ENCODE results near the gene AGRP. TPM values are rescaled to one million over a fixed set of nuclear protein-coding genes. Genes with fewer than 3 reads are reported as not detected.

Gene AGRP
- total RNA-seq, 1 donor from 2014 or later = not detected

- DNase-seq (ENCODE audit: extremely low spot score in 2 of 2) = no peak
- intact Hi-C loops (cut with DNase I) = no loop called here
- TF ChIP-seq POLR2A (IDR thresholded peaks at IDR 0.05) (no peak), POLR2AphosphoS5 (IDR thresholded peaks at IDR 0.05; ENCODE audit: insufficient read depth in 1 of 2, low read depth in 1 of 2) (peak in 1 of 2 donors; percentile 19)
- TF ChIP-seq, protein P1, sequence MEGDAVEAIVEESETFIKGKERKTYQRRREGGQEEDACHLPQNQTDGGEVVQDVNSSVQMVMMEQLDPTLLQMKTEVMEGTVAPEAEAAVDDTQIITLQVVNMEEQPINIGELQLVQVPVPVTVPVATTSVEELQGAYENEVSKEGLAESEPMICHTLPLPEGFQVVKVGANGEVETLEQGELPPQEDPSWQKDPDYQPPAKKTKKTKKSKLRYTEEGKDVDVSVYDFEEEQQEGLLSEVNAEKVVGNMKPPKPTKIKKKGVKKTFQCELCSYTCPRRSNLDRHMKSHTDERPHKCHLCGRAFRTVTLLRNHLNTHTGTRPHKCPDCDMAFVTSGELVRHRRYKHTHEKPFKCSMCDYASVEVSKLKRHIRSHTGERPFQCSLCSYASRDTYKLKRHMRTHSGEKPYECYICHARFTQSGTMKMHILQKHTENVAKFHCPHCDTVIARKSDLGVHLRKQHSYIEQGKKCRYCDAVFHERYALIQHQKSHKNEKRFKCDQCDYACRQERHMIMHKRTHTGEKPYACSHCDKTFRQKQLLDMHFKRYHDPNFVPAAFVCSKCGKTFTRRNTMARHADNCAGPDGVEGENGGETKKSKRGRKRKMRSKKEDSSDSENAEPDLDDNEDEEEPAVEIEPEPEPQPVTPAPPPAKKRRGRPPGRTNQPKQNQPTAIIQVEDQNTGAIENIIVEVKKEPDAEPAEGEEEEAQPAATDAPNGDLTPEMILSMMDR (IDR thresholded peaks at IDR 0.05) = no peak
- Histone ChIP-seq H3K27ac (peak overlapping the region; percentile 78), H3K36me3 (peaks cover 0 to 6% of the 10 kb centered on the region in 2 donors), H3K4me1 (peaks cover 95% of the 10 kb centered on the region), H3K9me3 (no peaks in the 10 kb centered on the region), H3K4me3 (no peak overlapping the region), H3K27me3 (no peaks in the 10 kb centered on the region)
Observed at GRCh38 chr16:67445913-67446907, 37.1 kb downstream of the AGRP start.

- H3K4me1 ChIP-seq = peaks cover 96% of the 10 kb centered on the region
- peaks cover 0 to 6% of the 10 kb centered on the region in 2 donors for H3K36me3 ChIP-seq
- no peaks in the 10 kb centered on the region for H3K27me3 ChIP-seq
- H3K27ac ChIP-seq = peak overlapping the region; percentile 78
- no peak for TF ChIP-seq POLR2A (IDR thresholded peaks at IDR 0.05)
- TF ChIP-seq, protein P1 (IDR thresholded peaks at IDR 0.05) = no peak
- no peak for TF ChIP-seq POLR2AphosphoS5 (IDR thresholded peaks at IDR 0.05; ENCODE audit: insufficient read depth in 1 of 2, low read depth in 1 of 2)
- H3K4me3 ChIP-seq = no peak overlapping the region
- intact Hi-C loops (cut with DNase I) = no loop called here
- DNase-seq (ENCODE audit: extremely low spot score in 2 of 2) = no peak
- no peaks in the 10 kb centered on the region for H3K9me3 ChIP-seq
Observed at GRCh38 chr16:67445441-67445912, 37.9 kb downstream of the AGRP start.

DNA sequence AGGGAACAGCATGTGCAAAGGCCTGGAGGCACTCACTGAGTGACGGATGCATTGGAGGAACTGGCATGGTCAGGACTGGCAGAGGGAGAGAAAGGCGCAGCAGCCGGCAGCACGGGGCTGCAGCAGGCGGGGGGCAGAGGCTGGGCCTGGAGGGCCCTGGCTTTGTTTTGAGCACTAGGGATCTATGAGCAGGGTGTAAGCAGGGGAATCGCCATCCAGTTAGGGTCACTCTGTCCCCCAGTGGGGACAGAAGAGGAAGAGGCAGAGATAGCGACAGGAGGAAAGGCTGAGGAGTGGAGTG is 38.3 kb downstream of the AGRP start:
- Histone ChIP-seq H3K36me3 (peaks cover 0 to 6% of the 10 kb centered on the region in 2 donors), H3K27ac (peak overlapping the region; percentile 78), H3K27me3 (no peaks in the 10 kb centered on the region), H3K4me1 (peaks cover 93% of the 10 kb centered on the region), H3K4me3 (no peak overlapping the region), H3K9me3 (no peaks in the 10 kb centered on the region)
- intact Hi-C loops (cut with DNase I) = no loop called here
- no peak for DNase-seq (ENCODE audit: extremely low spot score in 2 of 2)
- TF ChIP-seq POLR2A (IDR thresholded peaks at IDR 0.05) (no peak), POLR2AphosphoS5 (IDR thresholded peaks at IDR 0.05; ENCODE audit: insufficient read depth in 1 of 2, low read depth in 1 of 2) (no peak)
- TF ChIP-seq, protein P1 (IDR thresholded peaks at IDR 0.05) = no peak

- intact Hi-C loops (cut with DNase I) = no loop called here
- Histone ChIP-seq H3K9me3 (no peaks in the 10 kb centered on the region), H3K4me1 (peaks cover 87% of the 10 kb centered on the region), H3K27ac (peak overlapping the region; percentile 78), H3K36me3 (peaks cover 0 to 6% of the 10 kb centered on the region in 2 donors), H3K4me3 (no peak overlapping the region), H3K27me3 (no peaks in the 10 kb centered on the region)
- TF ChIP-seq, protein P1 (IDR thresholded peaks at IDR 0.05) = no peak
- TF ChIP-seq POLR2AphosphoS5 (IDR thresholded peaks at IDR 0.05; ENCODE audit: insufficient read depth in 1 of 2, low read depth in 1 of 2) = no peak
- TF ChIP-seq POLR2A (IDR thresholded peaks at IDR 0.05) = no peak
- no peak for DNase-seq (ENCODE audit: extremely low spot score in 2 of 2)
Observed at GRCh38 chr16:67444259-67445125, 38.9 kb downstream of the AGRP start.

All from vagina (tissue), 2 donors.